K562 (cell line): ENCODE measurements around the gene NEMF. TPM values are rescaled to one million over a fixed set of nuclear protein-coding genes. Genes with fewer than 3 reads are reported as not detected.

ENCODE experiments used
- BDP1 ChIP-seq: IDR thresholded peaks from 3 replicates; pipeline ENCODE4 v1.6.1; 2011; ENCODE audit not compliant: insufficient read length, insufficient read depth
- CREM ChIP-seq: IDR thresholded peaks from 2 replicates; pipeline ENCODE4 v1.6.1; 2014; ENCODE audit warnings: antibody characterized with exemption, low read depth
- HDAC2 ChIP-seq: fragments of 450-650 bp; IDR thresholded peaks from 2 replicates; pipeline ENCODE4 v1.6.1; 2016; ENCODE audit warnings: mild to moderate bottlenecking
- HEY1 ChIP-seq: fragments of 250-450 bp; sonication (Bioruptor Pico); IDR thresholded peaks from 2 replicates; pipeline ENCODE4 v1.5.0; 2020; ENCODE audit warnings: mild to moderate bottlenecking, moderate library complexity, borderline replicate concordance
- HMGXB4 ChIP-seq: sonication (generic); formaldehyde crosslinking; IDR thresholded peaks from 2 replicates; pipeline ENCODE4 v1.8.1; 2023; ENCODE audit warnings: mild to moderate bottlenecking, missing genetic modification reagents
- KLF16 ChIP-seq: IDR thresholded peaks from 2 replicates; pipeline ENCODE4 v1.6.1; 2016; ENCODE audit warnings: antibody characterized with exemption
- PCBP2 ChIP-seq: fragments of 200-400 bp; formaldehyde crosslinking; IDR thresholded peaks from 2 replicates; pipeline ENCODE4 v1.6.1; 2018; ENCODE audit warnings: low read length, low read depth, mild to moderate bottlenecking, moderate library complexity; ENCODE audit not compliant: poor library complexity, severe bottlenecking
- POLR2B ChIP-seq: fragments of 450-650 bp; IDR thresholded peaks from 2 replicates; pipeline ENCODE4 v1.6.1; 2018; ENCODE audit warnings: low read depth; ENCODE audit not compliant: partially characterized antibody
- POLR3G ChIP-seq: IDR thresholded peaks from 2 replicates; pipeline ENCODE4 v1.6.1; 2011; ENCODE audit not compliant: insufficient read length, insufficient replicate concordance; ENCODE audit errors: extremely low read depth
- RBFOX2 ChIP-seq: fragments of 200-400 bp; formaldehyde crosslinking; IDR thresholded peaks from 2 replicates; pipeline ENCODE4 v1.6.1; 2017; ENCODE audit warnings: low read depth, mild to moderate bottlenecking, low read length, moderate library complexity
- SRSF7 ChIP-seq: fragments of 200-400 bp; formaldehyde crosslinking; optimal IDR thresholded peaks from 2 replicates; pipeline ENCODE3; 2017; ENCODE audit warnings: mild to moderate bottlenecking, low read depth, low read length
- ZNF232 ChIP-seq: sonication (generic); formaldehyde crosslinking; IDR thresholded peaks from 2 replicates; pipeline ENCODE4 v1.8.0; 2022; ENCODE audit warnings: mild to moderate bottlenecking, missing genetic modification reagents
- polyA plus RNA-seq, 8 experiments: library from polyadenylated mRNA; depleted of rRNA in 4 of 8; stranded (reverse) in 5 of 8; unstranded in 3 of 8; fragments of >200 nt; fragmentation: Nextera tagmentation in 2 of 8; fragmentation: Illumina TruSeq in 1 of 8; extraction: Ambion mirVana in 2 of 8; extraction: Trizol in 1 of 8; gene quantifications; 2 replicates each; pipeline versions ENCODE4 v1.2.1 to v1.2.3, GENCODE V29; 2011 to 2014; ENCODE audit warnings: inconsistent platforms in 1 of 8, missing spikeins in 1 of 8
- total RNA-seq, 7 experiments: library from RNA; depleted of rRNA in 6 of 7; stranded (reverse); fragments of >200 nt in 6 of 7; fragmentation: Illumina TruSeq in 2 of 7; extraction: Trizol in 2 of 7; gene quantifications; 2 replicates each; pipeline versions ENCODE4 v1.2.1 to v1.2.3, GENCODE V29; 2011 to 2021; ENCODE audit warnings: low replicate concordance in 1 of 7
- TF ChIP-seq, protein P1 (sequence below): fragments of 250-450 bp; sonication (Bioruptor Pico); IDR thresholded peaks from 2 replicates; pipeline ENCODE4 v1.5.0; 2021; ENCODE audit warnings: mild to moderate bottlenecking, borderline replicate concordance
- TF ChIP-seq, protein P2 (sequence below), 2 experiments: fragments of 450-650 bp; IDR thresholded peaks; 2 replicates each; pipeline ENCODE4 v1.6.1; 2016; ENCODE audit warnings: mild to moderate bottlenecking in 2 of 2, borderline replicate concordance in 1 of 2, low read depth in 1 of 2, moderate library complexity in 1 of 2

NEMF gene
- total and polyA plus RNA-seq, 9 of the 15 experiments (the other 6 are each of a cell fraction or from before 2014, with no cell fraction given): 38.8 to 94.4 (median 61.0) TPM

- no peak for TF ChIP-seq POLR3G
- peak; percentile 77 for TF ChIP-seq POLR2B
- TF ChIP-seq KLF16: 0 out of 2 replicates have a peak, but pooled peaks have one; percentile 10
- TF ChIP-seq SRSF7: no peak
- peak; percentile 92 for TF ChIP-seq CREM
- peak; percentile 95 for TF ChIP-seq RBFOX2
- no peak for TF ChIP-seq PCBP2
- no peak for TF ChIP-seq HEY1 (CRISPR knock-in tag)
- TF ChIP-seq, protein P1, sequence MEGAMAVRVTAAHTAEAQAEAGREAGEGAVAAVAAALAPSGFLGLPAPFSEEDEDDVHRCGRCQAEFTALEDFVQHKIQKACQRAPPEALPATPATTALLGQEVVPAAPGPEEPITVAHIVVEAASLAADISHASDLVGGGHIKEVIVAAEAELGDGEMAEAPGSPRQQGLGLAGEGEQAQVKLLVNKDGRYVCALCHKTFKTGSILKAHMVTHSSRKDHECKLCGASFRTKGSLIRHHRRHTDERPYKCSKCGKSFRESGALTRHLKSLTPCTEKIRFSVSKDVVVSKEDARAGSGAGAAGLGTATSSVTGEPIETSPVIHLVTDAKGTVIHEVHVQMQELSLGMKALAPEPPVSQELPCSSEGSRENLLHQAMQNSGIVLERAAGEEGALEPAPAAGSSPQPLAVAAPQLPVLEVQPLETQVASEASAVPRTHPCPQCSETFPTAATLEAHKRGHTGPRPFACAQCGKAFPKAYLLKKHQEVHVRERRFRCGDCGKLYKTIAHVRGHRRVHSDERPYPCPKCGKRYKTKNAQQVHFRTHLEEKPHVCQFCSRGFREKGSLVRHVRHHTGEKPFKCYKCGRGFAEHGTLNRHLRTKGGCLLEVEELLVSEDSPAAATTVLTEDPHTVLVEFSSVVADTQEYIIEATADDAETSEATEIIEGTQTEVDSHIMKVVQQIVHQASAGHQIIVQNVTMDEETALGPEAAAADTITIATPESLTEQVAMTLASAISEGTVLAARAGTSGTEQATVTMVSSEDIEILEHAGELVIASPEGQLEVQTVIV (CRISPR knock-in tag): no peak
- TF ChIP-seq, protein P2, sequence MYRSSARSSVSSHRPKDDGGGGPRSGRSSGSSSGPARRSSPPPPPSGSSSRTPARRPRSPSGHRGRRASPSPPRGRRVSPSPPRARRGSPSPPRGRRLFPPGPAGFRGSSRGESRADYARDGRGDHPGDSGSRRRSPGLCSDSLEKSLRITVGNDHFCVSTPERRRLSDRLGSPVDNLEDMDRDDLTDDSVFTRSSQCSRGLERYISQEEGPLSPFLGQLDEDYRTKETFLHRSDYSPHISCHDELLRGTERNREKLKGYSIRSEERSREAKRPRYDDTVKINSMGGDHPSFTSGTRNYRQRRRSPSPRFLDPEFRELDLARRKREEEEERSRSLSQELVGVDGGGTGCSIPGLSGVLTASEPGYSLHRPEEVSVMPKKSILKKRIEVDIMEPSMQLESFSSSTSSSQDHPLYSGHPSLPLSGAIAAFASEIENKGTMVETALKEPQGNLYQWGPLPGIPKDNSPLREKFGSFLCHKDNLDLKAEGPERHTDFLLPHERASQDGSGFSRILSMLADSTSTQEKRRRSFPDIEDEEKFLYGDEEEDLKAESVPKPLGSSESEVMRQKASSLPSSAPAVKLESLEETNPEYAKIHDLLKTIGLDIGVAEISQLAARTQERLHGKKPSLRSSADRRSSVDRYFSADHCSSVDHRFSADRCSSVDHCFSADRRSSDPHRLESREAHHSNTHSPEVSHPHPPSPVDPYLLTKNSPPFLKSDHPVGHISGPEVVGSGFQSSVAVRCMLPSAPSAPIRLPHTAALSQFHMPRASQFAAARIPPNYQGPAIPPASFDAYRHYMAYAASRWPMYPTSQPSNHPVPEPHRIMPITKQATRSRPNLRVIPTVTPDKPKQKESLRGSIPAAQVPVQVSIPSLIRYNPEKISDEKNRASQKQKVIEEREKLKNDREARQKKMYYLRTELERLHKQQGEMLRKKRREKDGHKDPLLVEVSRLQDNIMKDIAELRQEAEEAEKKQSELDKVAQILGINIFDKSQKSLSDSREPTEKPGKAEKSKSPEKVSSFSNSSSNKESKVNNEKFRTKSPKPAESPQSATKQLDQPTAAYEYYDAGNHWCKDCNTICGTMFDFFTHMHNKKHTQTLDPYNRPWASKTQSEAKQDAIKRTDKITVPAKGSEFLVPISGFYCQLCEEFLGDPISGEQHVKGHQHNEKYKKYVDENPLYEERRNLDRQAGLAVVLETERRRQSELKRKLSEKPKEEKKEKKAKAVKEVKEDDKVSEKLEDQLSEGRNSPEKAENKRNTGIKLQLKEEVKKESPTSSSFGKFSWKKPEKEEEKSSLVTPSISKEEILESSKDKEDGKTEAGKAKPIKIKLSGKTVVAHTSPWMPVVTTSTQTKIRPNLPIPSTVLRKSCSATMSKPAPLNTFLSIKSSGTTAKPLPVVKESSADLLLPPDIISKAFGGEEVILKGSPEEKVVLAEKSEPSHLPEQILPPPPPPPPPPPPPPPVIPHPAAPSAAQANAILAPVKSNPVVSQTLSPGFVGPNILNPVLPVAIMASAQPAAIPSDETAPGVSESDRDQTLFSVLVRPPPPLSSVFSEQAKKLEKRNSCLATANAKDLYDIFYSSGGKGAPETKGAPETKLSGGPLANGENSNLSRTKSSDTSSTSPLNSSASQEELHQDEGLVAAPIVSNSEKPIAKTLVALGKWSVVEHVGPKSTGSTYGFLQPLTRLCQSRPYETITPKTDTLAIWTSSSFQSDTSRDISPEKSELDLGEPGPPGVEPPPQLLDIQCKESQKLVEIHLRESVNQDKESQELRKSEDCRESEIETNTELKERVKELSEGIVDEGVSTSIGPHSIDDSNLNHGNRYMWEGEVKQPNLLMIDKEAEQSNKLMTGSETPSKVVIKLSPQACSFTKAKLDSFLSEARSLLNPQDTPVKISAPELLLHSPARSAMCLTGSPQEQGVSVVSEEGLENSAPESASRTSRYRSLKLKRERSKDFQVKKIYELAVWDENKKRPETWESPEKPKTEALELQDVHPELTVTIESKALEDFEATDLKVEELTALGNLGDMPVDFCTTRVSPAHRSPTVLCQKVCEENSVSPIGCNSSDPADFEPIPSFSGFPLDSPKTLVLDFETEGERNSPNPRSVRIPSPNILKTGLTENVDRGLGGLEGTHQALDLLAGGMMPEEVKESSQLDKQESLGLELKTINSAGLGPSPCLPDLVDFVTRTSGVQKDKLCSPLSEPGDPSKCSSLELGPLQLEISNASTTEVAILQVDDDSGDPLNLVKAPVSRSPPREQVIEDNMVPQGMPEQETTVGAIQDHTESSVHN (IDR thresholded peaks at IDR 0.05; ENCODE audit: borderline replicate concordance in 1 of 2, low read depth in 1 of 2): no peak
- no peak for TF ChIP-seq BDP1
- TF ChIP-seq ZNF232 (CRISPR knock-in tag): no peak
- TF ChIP-seq HDAC2: 0 out of 2 replicates have a peak, but pooled peaks have one; percentile 13
- no peak for TF ChIP-seq HMGXB4 (CRISPR knock-in tag)
These were observed 40.2 kb upstream of the NEMF start, which contains the start of gene ARF6 (continued) for GRCh38 chr14:49892636-49893308.
